ENCODE data around the gene TMEM219. TPM values are rescaled to one million over a fixed set of nuclear protein-coding genes. Genes with fewer than 3 reads are reported as not detected.

The TMEM219 gene
- total and polyA plus RNA-seq, 9 donors = 49.5 to 73.8 (median 61.7) TPM

- Histone ChIP-seq H3K27me3 (ENCODE audit: control insufficient read depth, insufficient read depth, low read length) (no peaks in the 10 kb centered on the region), H3K27ac (ENCODE audit: low read length) (no peak overlapping the region), H3K4me3 (ENCODE audit: low read length) (no peak overlapping the region), H3K36me3 (ENCODE audit: control insufficient read depth, insufficient read depth, low read length) (peaks cover 98% of the 10 kb centered on the region), H3K9me3 (replicated peaks; ENCODE audit: control insufficient read depth, low read depth, low read length) (no peaks in the 10 kb centered on the region), H3K4me1 (ENCODE audit: control insufficient read depth, insufficient read depth, low read length) (no peaks in the 10 kb centered on the region)
- DNase-seq = no peak
- WGBS (ENCODE audit: insufficient coverage) = 87% methylated on average over 11 of the region's 17 CpGs
These were observed 26.6 kb downstream of the TMEM219 start for GRCh38 chr16:29988346-29989075.

GRCh38 chr16:29989111-29989858 lies 27.4 kb downstream of the TMEM219 start:
- Histone ChIP-seq H3K27ac (ENCODE audit: low read length) (no peak overlapping the region), H3K4me1 (ENCODE audit: control insufficient read depth, insufficient read depth, low read length) (no peaks in the 10 kb centered on the region), H3K27me3 (ENCODE audit: control insufficient read depth, insufficient read depth, low read length) (no peaks in the 10 kb centered on the region), H3K4me3 (ENCODE audit: low read length) (no peak overlapping the region), H3K9me3 (replicated peaks; ENCODE audit: control insufficient read depth, low read depth, low read length) (no peaks in the 10 kb centered on the region), H3K36me3 (ENCODE audit: control insufficient read depth, insufficient read depth, low read length) (peaks cover 95% of the 10 kb centered on the region)
- WGBS (ENCODE audit: insufficient coverage) = 85% methylated on average over 22 of the region's 23 CpGs
- no peak for DNase-seq

- no CpG with 5 or more reads among the region's 2 CpGs for WGBS (ENCODE audit: insufficient coverage)
- DNase-seq = no peak
- Histone ChIP-seq H3K9me3 (replicated peaks; ENCODE audit: control insufficient read depth, low read depth, low read length) (no peaks in the 10 kb centered on the region), H3K27me3 (ENCODE audit: control insufficient read depth, insufficient read depth, low read length) (no peaks in the 10 kb centered on the region), H3K4me1 (ENCODE audit: control insufficient read depth, insufficient read depth, low read length) (peaks cover 7% of the 10 kb centered on the region), H3K27ac (ENCODE audit: low read length) (no peak overlapping the region), H3K36me3 (ENCODE audit: control insufficient read depth, insufficient read depth, low read length) (peaks cover 87% of the 10 kb centered on the region), H3K4me3 (ENCODE audit: low read length) (no peak overlapping the region)
These were observed 28.2 kb downstream of the TMEM219 start for GRCh38 chr16:29990034-29990433.

DNA sequence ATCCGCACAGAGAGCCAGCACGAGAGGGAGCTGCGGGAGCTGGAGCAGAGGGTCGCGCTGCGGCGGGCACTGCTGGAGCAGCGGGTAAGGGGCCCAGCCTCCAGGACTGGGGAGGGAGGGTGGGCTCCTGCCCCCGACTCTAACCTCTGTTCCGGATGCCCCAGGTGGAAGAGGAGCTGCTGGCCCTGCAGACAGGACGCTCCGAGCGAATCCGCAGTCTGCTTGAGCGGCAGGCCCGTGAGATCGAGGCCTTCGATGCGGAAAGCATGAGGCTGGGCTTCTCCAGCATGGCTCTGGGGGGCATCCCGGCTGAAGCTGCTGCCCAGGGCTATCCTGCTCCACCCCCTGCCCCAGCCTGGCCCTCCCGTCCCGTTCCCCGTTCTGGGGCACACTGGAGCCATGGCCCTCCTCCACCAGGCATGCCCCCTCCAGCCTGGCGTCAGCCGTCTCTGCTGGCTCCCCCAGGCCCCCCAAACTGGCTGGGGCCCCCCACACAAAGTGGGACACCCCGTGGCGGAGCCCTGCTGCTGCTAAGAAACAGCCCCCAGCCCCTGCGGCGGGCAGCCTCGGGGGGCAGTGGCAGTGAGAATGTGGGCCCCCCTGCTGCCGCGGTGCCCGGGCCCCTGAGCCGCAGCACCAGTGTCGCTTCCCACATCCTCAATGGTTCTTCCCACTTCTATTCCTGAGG lies 29.1 kb downstream of the TMEM219 start:
- H3K9me3 ChIP-seq (replicated peaks; ENCODE audit: control insufficient read depth, low read depth, low read length) = no peaks in the 10 kb centered on the region
- H3K4me1 ChIP-seq (ENCODE audit: control insufficient read depth, insufficient read depth, low read length) = peaks cover 11% of the 10 kb centered on the region
- 84% methylated on average over 25 of the region's 35 CpGs for WGBS (ENCODE audit: insufficient coverage)
- H3K27ac ChIP-seq (ENCODE audit: low read length) = no peak overlapping the region
- no peaks in the 10 kb centered on the region for H3K27me3 ChIP-seq (ENCODE audit: control insufficient read depth, insufficient read depth, low read length)
- H3K36me3 ChIP-seq (ENCODE audit: control insufficient read depth, insufficient read depth, low read length) = peaks cover 77% of the 10 kb centered on the region
- DNase-seq = no peak
- H3K4me3 ChIP-seq (ENCODE audit: low read length) = no peak overlapping the region

GRCh38 chr16:29991571-29991904 lies 29.7 kb downstream of the TMEM219 start:
- Histone ChIP-seq H3K36me3 (ENCODE audit: control insufficient read depth, insufficient read depth, low read length) (peaks cover 72% of the 10 kb centered on the region), H3K9me3 (replicated peaks; ENCODE audit: control insufficient read depth, low read depth, low read length) (no peaks in the 10 kb centered on the region), H3K27me3 (ENCODE audit: control insufficient read depth, insufficient read depth, low read length) (no peaks in the 10 kb centered on the region), H3K4me1 (ENCODE audit: control insufficient read depth, insufficient read depth, low read length) (peaks cover 13% of the 10 kb centered on the region), H3K27ac (ENCODE audit: low read length) (no peak overlapping the region), H3K4me3 (ENCODE audit: low read length) (no peak overlapping the region)
- DNase-seq = no peak
- WGBS (ENCODE audit: insufficient coverage) = no CpG with 5 or more reads among the region's 5 CpGs

DNA sequence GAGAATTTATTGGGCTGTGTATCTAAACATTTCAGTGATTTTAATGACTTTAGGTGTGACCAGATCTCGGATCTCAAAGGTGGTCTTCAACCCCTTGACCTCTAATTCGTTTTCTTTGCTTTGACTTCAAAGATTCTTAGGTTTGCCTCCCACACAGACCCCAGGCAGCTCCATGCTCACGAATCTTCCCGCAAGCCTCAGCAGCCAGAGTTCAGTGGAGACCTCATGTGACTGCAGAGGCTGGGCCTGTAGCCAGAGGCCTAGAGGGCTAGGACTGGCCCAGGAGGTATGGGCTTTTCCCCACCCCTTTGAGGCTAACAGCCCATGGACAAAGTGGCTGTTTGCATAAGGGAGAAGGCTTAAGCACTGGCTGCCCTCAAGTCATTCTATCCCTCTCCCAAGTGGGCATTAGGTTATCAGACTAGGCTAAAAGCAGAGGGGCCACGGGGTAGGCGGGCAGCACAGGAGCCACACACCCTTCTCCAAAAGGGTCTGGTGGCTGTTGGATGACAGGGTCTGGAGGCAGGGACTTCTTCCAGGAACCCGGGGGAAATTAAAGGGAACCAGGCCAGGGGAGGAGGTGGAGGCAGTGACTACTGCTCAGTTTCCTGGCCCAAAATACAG lies 30.6 kb downstream of the TMEM219 start:
- Histone ChIP-seq H3K27me3 (ENCODE audit: control insufficient read depth, insufficient read depth, low read length) (no peaks in the 10 kb centered on the region), H3K9me3 (replicated peaks; ENCODE audit: control insufficient read depth, low read depth, low read length) (no peaks in the 10 kb centered on the region), H3K4me3 (ENCODE audit: low read length) (no peak overlapping the region), H3K4me1 (ENCODE audit: control insufficient read depth, insufficient read depth, low read length) (peaks cover 17% of the 10 kb centered on the region), H3K36me3 (ENCODE audit: control insufficient read depth, insufficient read depth, low read length) (peaks cover 64% of the 10 kb centered on the region), H3K27ac (ENCODE audit: low read length) (no peak overlapping the region)
- WGBS (ENCODE audit: insufficient coverage) = 40% methylated on average over 3 of the region's 7 CpGs
- no peak for DNase-seq

DNA sequence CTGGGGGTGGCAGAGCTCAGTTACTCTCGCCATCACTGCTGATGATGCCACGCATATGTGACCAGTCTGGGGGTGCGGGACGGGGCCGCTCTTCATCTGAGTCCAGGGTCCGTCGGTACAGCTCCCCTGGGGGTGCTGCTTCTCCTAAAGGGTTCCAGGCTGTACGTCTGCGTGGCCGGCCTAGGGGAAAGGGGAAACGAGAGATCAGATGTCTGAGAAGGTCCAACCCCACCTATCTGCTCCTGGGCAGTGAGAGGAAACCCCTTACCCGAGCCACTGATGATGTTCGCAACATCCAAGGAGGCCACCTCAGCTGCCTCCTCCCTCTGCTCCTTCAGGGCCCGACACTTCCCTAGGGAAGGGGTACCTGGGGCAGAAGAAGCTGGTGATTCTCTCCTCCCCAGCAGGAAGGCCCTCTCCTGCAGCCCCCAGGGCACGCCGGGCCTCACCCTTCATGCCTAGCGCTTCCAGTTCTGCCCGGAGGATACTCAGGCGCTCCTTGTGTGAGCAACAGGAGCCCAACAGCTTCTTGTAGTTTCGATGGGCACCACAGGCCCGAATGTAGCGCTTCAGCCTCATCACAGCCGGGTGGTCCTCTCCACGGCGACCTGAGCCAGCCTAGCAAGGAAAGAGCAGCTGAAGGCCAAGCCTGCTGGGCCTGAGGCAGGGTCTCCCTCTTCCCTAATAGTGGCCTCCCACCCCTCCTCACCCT lies 31.5 kb downstream of the TMEM219 start:
- peaks cover 59% of the 10 kb centered on the region for H3K36me3 ChIP-seq (ENCODE audit: control insufficient read depth, insufficient read depth, low read length)
- 89% methylated on average over 13 of the region's 25 CpGs for WGBS (ENCODE audit: insufficient coverage)
- H3K4me3 ChIP-seq (ENCODE audit: low read length) = no peak overlapping the region
- no peak for DNase-seq
- no peaks in the 10 kb centered on the region for H3K27me3 ChIP-seq (ENCODE audit: control insufficient read depth, insufficient read depth, low read length)
- H3K9me3 ChIP-seq (replicated peaks; ENCODE audit: control insufficient read depth, low read depth, low read length) = no peaks in the 10 kb centered on the region
- H3K27ac ChIP-seq (ENCODE audit: low read length) = no peak overlapping the region
- H3K4me1 ChIP-seq (ENCODE audit: control insufficient read depth, insufficient read depth, low read length) = peaks cover 17% of the 10 kb centered on the region

GRCh38 chr16:29993903-29994599 lies 32.2 kb downstream of the TMEM219 start:
- Histone ChIP-seq H3K4me1 (ENCODE audit: control insufficient read depth, insufficient read depth, low read length) (peaks cover 17% of the 10 kb centered on the region), H3K4me3 (ENCODE audit: low read length) (no peak overlapping the region), H3K36me3 (ENCODE audit: control insufficient read depth, insufficient read depth, low read length) (peaks cover 53% of the 10 kb centered on the region), H3K9me3 (replicated peaks; ENCODE audit: control insufficient read depth, low read depth, low read length) (no peaks in the 10 kb centered on the region), H3K27ac (ENCODE audit: low read length) (no peak overlapping the region), H3K27me3 (ENCODE audit: control insufficient read depth, insufficient read depth, low read length) (no peaks in the 10 kb centered on the region)
- WGBS (ENCODE audit: insufficient coverage) = 72% methylated on average over 7 of the region's 9 CpGs
- no peak for DNase-seq

DNA sequence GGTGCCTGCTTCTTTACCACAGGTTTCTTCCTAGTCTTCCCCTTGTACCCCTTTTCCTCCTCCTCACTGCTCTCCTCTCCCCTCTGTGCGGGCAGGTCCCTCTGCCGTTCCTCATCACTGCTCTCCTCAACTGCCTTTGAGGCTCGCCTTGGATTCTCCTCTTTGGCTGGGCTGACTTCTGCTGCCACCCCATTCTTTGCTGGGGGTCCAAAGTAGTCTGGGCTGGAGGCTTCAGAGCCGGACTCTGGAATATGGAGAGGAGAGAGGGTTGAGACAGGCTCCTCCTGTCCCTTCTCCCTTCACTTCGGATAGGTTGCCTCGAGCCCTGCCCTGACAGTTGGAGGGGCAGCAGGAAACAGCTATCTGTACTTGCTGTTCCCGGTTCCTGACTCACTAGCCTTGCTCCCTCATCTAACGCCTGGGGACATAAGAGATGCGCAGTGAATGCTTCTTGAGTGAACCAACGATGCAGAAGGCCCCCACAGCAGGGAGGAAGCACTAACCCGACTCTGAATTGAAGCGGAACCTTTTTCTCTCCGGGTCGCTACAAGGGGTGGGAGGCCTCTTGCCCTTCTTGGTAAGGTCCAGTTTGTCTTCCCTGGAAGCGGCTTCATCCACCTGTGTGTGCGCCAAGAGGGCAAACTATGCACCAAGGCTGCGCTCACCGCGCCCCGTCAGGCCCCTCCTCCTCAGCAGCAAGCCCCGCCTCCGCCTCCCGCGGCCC lies 32.9 kb downstream of the TMEM219 start:
- Histone ChIP-seq H3K4me1 (ENCODE audit: control insufficient read depth, insufficient read depth, low read length) (peaks cover 17% of the 10 kb centered on the region), H3K27me3 (ENCODE audit: control insufficient read depth, insufficient read depth, low read length) (no peaks in the 10 kb centered on the region), H3K36me3 (ENCODE audit: control insufficient read depth, insufficient read depth, low read length) (peaks cover 50% of the 10 kb centered on the region), H3K4me3 (ENCODE audit: low read length) (peak overlapping the region; percentile 71), H3K27ac (ENCODE audit: low read length) (peak overlapping the region; percentile 11), H3K9me3 (replicated peaks; ENCODE audit: control insufficient read depth, low read depth, low read length) (no peaks in the 10 kb centered on the region)
- 3% methylated on average over 18 of the region's 24 CpGs for WGBS (ENCODE audit: insufficient coverage)
- peak; percentile 29 for DNase-seq

Measured in muscle of leg (tissue), 11 donors.